Endodermal cell (in vitro differentiated cells): Measurements from ENCODE around the gene CLEC16A. TPM values are rescaled to one million over a fixed set of nuclear protein-coding genes. Genes with fewer than 3 reads are reported as not detected.
A peak's percentile ranks its signal among the peaks of the same experiment; 100 is the strongest.

Source experiments
- DNase-seq: peaks from one replicate; pipeline ENCODE4 v3.0.0-alpha.2; 2017
- H3K27ac ChIP-seq: 2 replicates; pipeline ENCODE4 v1.5.1; 2013; ENCODE audit warnings: mild to moderate bottlenecking, low read depth, low read length, moderate library complexity
- H3K27me3 ChIP-seq: 2 replicates; pipeline ENCODE4 v1.6.1; 2013; ENCODE audit warnings: mild to moderate bottlenecking, low read length, moderate library complexity; ENCODE audit not compliant: insufficient read depth, control insufficient read depth, poor library complexity, severe bottlenecking
- H3K36me3 ChIP-seq: 2 replicates; pipeline ENCODE4 v1.7.0; 2013; ENCODE audit warnings: mild to moderate bottlenecking, low read length, moderate library complexity; ENCODE audit not compliant: control insufficient read depth, insufficient read depth
- H3K4me1 ChIP-seq: one replicate; pipeline ENCODE4 v1.7.0; 2013; ENCODE audit warnings: low read length; ENCODE audit not compliant: control insufficient read depth, insufficient read depth
- H3K4me3 ChIP-seq: 2 replicates; pipeline ENCODE4 v1.5.1; 2013; ENCODE audit warnings: mild to moderate bottlenecking, low read length, moderate library complexity
- H3K9ac ChIP-seq: 2 replicates; pipeline ENCODE4 v1.6.1; 2013; ENCODE audit warnings: mild to moderate bottlenecking, low read length, moderate library complexity; ENCODE audit not compliant: poor library complexity, severe bottlenecking; ENCODE audit errors: extremely low read depth
- H3K9me3 ChIP-seq: 2 replicates; pipeline ENCODE4 v1.6.1; 2013; ENCODE audit warnings: mild to moderate bottlenecking, low read length, moderate library complexity; ENCODE audit not compliant: control insufficient read depth
- H3K27ac Mint-ChIP-seq: 2 replicates; pipeline ENCODE4 v1.8.0; 2020; ENCODE audit warnings: mixed read lengths
- H3K27me3 Mint-ChIP-seq: 2 replicates; pipeline ENCODE4 v1.8.0; 2021; ENCODE audit warnings: mild to moderate bottlenecking, mixed read lengths; ENCODE audit not compliant: insufficient read depth
- H3K36me3 Mint-ChIP-seq: 2 replicates; pipeline ENCODE4 v1.8.0; 2020; ENCODE audit warnings: low read depth, mixed read lengths
- H3K4me1 Mint-ChIP-seq: 2 replicates; pipeline ENCODE4 v1.8.0; 2020; ENCODE audit warnings: mixed read lengths
- H3K4me3 Mint-ChIP-seq: 2 replicates; pipeline ENCODE4 v1.8.0; 2020; ENCODE audit warnings: mild to moderate bottlenecking, moderate library complexity, mixed read lengths
- H3K9me3 Mint-ChIP-seq: 2 replicates; pipeline ENCODE4 v1.8.0; 2020; ENCODE audit warnings: mild to moderate bottlenecking, mixed read lengths
- WGBS, 2 experiments: methylation state at CpG; one replicate each; pipeline versions ENCODE4 v1.1.5 to v1.1.7; 2013; ENCODE audit warnings: missing lambda C conversion rate in 2 of 2, mixed read lengths in 1 of 2; ENCODE audit not compliant: insufficient coverage in 1 of 2, insufficient read length in 1 of 2; 5-methylcytosine and 5-hydroxymethylcytosine counted together
- total RNA-seq, 2 donors: library from RNA; stranded (reverse); fragmentation: NEBNext Ultra II Directional in 1 of 2; extraction: Animal tissue kit (Norgen Biotek cat#: 25700) in 1 of 2; gene quantifications; 2 replicates in 1 of 2; 3 replicates in 1 of 2; pipeline ENCODE4 v1.2.1, GENCODE V29; 2021
- TF ChIP-seq, protein P1 (sequence below): fragments of 200-600 bp; sonication (generic); conservative IDR thresholded peaks from 2 replicates; pipeline ENCODE4 v1.5.0; 2021; ENCODE audit warnings: antibody characterized with exemption, mild to moderate bottlenecking

Gene CLEC16A
- total RNA-seq, 2 donors from 2014 or later = 19.5 to 28.3 TPM

GRCh38 chr16:11140867-11141266 is 196.5 kb downstream of the CLEC16A start:
- WGBS, 2 experiments = 71 to 77% methylated on average over 5 of the region's 5 CpGs
- H3K9me3 Mint-ChIP-seq = no peaks in the 10 kb centered on the region

DNA sequence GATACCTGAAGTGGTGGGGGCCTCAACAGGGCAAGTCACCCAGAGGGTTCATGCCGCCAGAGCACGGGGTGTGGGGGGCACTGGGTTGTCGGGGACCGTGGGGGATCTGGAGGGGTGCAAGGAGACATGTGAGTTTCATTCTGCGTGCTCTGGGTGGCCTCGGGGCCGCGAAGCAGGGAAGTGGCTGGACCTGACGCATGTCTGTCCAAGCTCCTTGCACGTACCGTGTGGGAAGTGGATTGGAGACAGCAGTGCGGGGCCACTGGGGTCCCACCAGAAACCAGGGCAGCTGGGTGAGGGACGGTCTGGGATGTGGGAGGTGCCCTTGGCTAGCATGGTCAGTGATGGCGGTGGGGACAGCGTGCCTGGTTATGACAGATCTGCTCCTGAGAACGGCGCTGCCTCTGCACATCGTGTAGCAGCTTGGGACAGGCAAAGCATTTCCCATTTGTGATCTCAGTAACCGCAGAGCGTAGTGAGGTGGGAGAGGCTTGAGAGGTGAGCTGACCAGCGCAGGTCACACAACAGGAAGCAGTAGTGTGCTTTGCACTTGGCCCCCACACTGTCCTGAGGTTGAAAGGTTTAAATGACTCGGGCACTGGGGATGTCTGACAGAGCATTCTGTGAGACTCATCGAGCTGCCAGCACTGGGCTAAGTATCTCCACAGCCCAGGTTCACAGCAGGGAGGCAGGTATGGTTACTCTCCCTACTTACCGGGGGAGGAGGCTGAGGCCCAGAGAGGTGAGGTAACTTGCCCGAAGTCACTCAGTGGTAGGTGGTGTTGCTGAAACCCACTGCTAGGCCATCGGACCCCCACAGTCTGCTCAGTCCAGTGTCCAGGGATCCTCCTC is 197.3 kb downstream of the CLEC16A start:
- H3K4me1 ChIP-seq = peaks cover 38% of the 10 kb centered on the region
- peak; percentile 71 for DNase-seq
- no peak overlapping the region for H3K27ac ChIP-seq
- H3K4me3 ChIP-seq = no peak overlapping the region
- Mint-ChIP-seq H3K4me3 (no peak overlapping the region), H3K27ac (peak overlapping the region; percentile 68), H3K27me3 (no peaks in the 10 kb centered on the region), H3K36me3 (no peaks in the 10 kb centered on the region), H3K9me3 (no peaks in the 10 kb centered on the region), H3K4me1 (peaks cover 52% of the 10 kb centered on the region)
- H3K9me3 ChIP-seq = no peaks in the 10 kb centered on the region
- WGBS, 2 experiments = 96 to 97% methylated on average over 17 to 26 of the region's 26 CpGs
- no peak overlapping the region for H3K9ac ChIP-seq
- TF ChIP-seq, protein P1, sequence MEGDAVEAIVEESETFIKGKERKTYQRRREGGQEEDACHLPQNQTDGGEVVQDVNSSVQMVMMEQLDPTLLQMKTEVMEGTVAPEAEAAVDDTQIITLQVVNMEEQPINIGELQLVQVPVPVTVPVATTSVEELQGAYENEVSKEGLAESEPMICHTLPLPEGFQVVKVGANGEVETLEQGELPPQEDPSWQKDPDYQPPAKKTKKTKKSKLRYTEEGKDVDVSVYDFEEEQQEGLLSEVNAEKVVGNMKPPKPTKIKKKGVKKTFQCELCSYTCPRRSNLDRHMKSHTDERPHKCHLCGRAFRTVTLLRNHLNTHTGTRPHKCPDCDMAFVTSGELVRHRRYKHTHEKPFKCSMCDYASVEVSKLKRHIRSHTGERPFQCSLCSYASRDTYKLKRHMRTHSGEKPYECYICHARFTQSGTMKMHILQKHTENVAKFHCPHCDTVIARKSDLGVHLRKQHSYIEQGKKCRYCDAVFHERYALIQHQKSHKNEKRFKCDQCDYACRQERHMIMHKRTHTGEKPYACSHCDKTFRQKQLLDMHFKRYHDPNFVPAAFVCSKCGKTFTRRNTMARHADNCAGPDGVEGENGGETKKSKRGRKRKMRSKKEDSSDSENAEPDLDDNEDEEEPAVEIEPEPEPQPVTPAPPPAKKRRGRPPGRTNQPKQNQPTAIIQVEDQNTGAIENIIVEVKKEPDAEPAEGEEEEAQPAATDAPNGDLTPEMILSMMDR = no peak
- peaks cover under 1% of the 10 kb centered on the region for H3K36me3 ChIP-seq
- H3K27me3 ChIP-seq = no peaks in the 10 kb centered on the region

More at GRCh38 chr16:11140867-11141266, 196.5 kb downstream of the CLEC16A start:
- H3K27me3 Mint-ChIP-seq = no peaks in the 10 kb centered on the region
- peaks cover 60% of the 10 kb centered on the region for H3K4me1 Mint-ChIP-seq
- Histone ChIP-seq H3K27ac (no peak overlapping the region), H3K9me3 (no peaks in the 10 kb centered on the region), H3K4me3 (no peak overlapping the region), H3K9ac (peak overlapping the region; percentile 57), H3K36me3 (peaks cover 8% of the 10 kb centered on the region), H3K27me3 (no peaks in the 10 kb centered on the region), H3K4me1 (peaks cover 38% of the 10 kb centered on the region)
- no peaks in the 10 kb centered on the region for H3K36me3 Mint-ChIP-seq
- no peak for DNase-seq
- peak overlapping the region; percentile 93 for H3K27ac Mint-ChIP-seq
- H3K4me3 Mint-ChIP-seq = no peak overlapping the region
- TF ChIP-seq, protein P1 = no peak

- H3K27ac Mint-ChIP-seq = no peak overlapping the region
- 92 to 100% methylated on average over 3 to 7 of the region's 7 CpGs for WGBS, 2 experiments
Observed at GRCh38 chr16:11142261-11142630, 197.9 kb downstream of the CLEC16A start.

More at GRCh38 chr16:11142261-11142630, 197.9 kb downstream of the CLEC16A start:
- Histone ChIP-seq H3K9me3 (no peaks in the 10 kb centered on the region), H3K9ac (no peak overlapping the region), H3K4me1 (peaks cover 38% of the 10 kb centered on the region), H3K36me3 (no peaks in the 10 kb centered on the region), H3K4me3 (no peak overlapping the region), H3K27ac (no peak overlapping the region), H3K27me3 (no peaks in the 10 kb centered on the region)
- Mint-ChIP-seq H3K27me3 (no peaks in the 10 kb centered on the region), H3K9me3 (no peaks in the 10 kb centered on the region), H3K36me3 (no peaks in the 10 kb centered on the region), H3K4me1 (peaks cover 46% of the 10 kb centered on the region), H3K4me3 (no peak overlapping the region)
- TF ChIP-seq, protein P1 = no peak
- no peak for DNase-seq
